ENCODE measurements around the gene WWC2. TPM values are rescaled to one million over a fixed set of nuclear protein-coding genes. Genes with fewer than 3 reads are reported as not detected.

The WWC2 gene
- total and polyA plus RNA-seq, 2 experiments from 2014 or later: 50.5 to 74.2 TPM

DNA sequence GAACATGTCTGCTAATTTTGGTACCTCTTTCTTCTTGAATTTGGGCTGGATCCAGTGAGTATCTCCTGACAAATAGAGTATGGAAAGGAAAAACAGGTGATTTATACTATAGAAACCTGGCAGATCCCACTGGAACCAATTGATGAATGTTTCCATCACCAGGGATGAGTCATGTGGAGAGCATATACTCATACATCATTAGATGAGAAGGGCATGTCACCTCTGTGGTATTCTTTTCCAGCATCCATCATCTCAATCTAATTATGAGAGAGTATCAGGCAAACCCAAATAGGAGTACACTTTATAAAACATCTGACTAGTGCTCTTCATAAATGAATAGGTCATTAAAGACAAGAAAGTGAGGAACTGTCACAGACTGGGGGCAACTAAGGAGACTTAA, 130.3 kb downstream of the WWC2 start:
- ATAC-seq: no peak
- no peak overlapping the region for H3K27ac Mint-ChIP-seq
- H3K4me3 ChIP-seq: no peak overlapping the region
- no peaks in the 10 kb centered on the region for H4K20me1 ChIP-seq (replicated peaks; ENCODE audit: insufficient read depth)
- no peak overlapping the region for H3K4me2 ChIP-seq
- no peaks in the 10 kb centered on the region for H3K9me2 ChIP-seq (ENCODE audit: insufficient read depth)
- 0 out of 2 replicates have a peak overlapping the region, but pooled peaks have one; percentile 61 for H3K27ac ChIP-seq (ENCODE audit: low read depth)
- no peaks in the 10 kb centered on the region for H3K36me3 ChIP-seq (ENCODE audit: insufficient read depth)
- H3K27me3 ChIP-seq (ENCODE audit: insufficient read depth): no peaks in the 10 kb centered on the region
- H2AFZ ChIP-seq: no peak overlapping the region
- peaks cover 30% of the 10 kb centered on the region for H3K4me1 Mint-ChIP-seq
- H3K4me1 ChIP-seq (ENCODE audit: insufficient read depth): peaks cover 14% of the 10 kb centered on the region
- peaks cover 3% of the 10 kb centered on the region; the same call in 1 of the 2 replicates for H3K79me2 ChIP-seq (replicated peaks; ENCODE audit: insufficient read depth)
- H3K9me3 Mint-ChIP-seq: no peaks in the 10 kb centered on the region
- no peak for DNase-seq (ENCODE audit: low spot score)
- H3K27me3 Mint-ChIP-seq (ENCODE audit: insufficient read depth, low read depth, poor library complexity): no peaks in the 10 kb centered on the region
- TF ChIP-seq JUNB (IDR thresholded peaks at IDR 0.05; ENCODE audit: unreplicated experiment) (no peak), NANOG (IDR thresholded peaks at IDR 0.05; ENCODE audit: borderline replicate concordance) (no peak), ZNF114 (CRISPR knock-in tag; IDR thresholded peaks at IDR 0.05) (no peak), EZH2phosphoT487 (IDR thresholded peaks at IDR 0.05; ENCODE audit: unreplicated experiment) (no peak)
- TF ChIP-seq, protein P1, sequence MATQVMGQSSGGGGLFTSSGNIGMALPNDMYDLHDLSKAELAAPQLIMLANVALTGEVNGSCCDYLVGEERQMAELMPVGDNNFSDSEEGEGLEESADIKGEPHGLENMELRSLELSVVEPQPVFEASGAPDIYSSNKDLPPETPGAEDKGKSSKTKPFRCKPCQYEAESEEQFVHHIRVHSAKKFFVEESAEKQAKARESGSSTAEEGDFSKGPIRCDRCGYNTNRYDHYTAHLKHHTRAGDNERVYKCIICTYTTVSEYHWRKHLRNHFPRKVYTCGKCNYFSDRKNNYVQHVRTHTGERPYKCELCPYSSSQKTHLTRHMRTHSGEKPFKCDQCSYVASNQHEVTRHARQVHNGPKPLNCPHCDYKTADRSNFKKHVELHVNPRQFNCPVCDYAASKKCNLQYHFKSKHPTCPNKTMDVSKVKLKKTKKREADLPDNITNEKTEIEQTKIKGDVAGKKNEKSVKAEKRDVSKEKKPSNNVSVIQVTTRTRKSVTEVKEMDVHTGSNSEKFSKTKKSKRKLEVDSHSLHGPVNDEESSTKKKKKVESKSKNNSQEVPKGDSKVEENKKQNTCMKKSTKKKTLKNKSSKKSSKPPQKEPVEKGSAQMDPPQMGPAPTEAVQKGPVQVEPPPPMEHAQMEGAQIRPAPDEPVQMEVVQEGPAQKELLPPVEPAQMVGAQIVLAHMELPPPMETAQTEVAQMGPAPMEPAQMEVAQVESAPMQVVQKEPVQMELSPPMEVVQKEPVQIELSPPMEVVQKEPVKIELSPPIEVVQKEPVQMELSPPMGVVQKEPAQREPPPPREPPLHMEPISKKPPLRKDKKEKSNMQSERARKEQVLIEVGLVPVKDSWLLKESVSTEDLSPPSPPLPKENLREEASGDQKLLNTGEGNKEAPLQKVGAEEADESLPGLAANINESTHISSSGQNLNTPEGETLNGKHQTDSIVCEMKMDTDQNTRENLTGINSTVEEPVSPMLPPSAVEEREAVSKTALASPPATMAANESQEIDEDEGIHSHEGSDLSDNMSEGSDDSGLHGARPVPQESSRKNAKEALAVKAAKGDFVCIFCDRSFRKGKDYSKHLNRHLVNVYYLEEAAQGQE (IDR thresholded peaks at IDR 0.05; ENCODE audit: unreplicated experiment): no peak
- H3K4me3 Mint-ChIP-seq: no peak overlapping the region
- no peaks in the 10 kb centered on the region for H3F3A ChIP-seq (replicated peaks; ENCODE audit: low read depth)
- H3K36me3 Mint-ChIP-seq (ENCODE audit: low read depth): peaks cover 7% of the 10 kb centered on the region

DNA sequence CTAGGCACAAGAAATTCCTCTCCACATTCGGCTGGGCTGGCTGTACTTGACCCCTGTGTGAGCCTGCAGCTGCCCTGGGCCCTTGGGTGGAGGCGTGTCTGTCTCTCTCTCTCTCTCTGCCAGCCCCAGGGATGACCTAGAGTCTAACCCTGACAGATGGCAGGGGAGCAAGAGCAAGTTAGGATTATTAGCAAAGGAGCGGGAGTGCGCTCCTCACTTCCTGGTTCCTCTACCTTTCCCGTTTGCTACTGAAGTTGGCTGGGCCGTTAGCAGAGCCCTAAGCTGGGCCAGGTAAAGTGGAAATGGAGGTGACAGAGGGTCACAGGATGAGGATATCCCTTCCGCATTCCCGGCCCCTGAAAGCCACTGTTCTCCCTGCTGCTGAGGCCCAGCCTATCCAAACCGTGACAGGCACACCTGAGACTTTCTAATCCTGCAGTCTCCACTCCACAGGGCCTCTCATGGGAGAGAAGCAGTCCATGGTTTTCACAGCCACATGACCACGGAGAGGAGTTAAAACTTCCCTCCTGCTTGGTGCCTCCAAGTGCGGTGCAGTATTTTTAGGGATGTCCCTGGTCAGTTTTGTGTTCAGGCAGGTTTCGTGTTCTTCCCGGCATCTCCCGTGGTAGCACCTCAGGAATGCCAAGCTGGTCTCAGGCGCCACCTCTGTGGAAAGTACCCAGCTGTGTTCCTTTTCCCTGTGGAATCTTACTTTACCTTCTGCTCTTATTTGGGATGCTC, 141.7 kb downstream of the WWC2 start:
- no peaks in the 10 kb centered on the region for H3K27me3 ChIP-seq (ENCODE audit: insufficient read depth)
- Mint-ChIP-seq H3K4me3 (no peak overlapping the region), H3K36me3 (ENCODE audit: low read depth) (peaks cover 51% of the 10 kb centered on the region), H3K4me1 (peaks cover 54% of the 10 kb centered on the region), H3K27ac (peak overlapping the region; percentile 74; the same call in 1 of the 2 replicates), H3K27me3 (ENCODE audit: insufficient read depth, low read depth, poor library complexity) (no peaks in the 10 kb centered on the region), H3K9me3 (no peaks in the 10 kb centered on the region)
- ATAC-seq (peak; percentile 67), DNase-seq (ENCODE audit: low spot score) (peak; percentile 47)
- no peak overlapping the region for H2AFZ ChIP-seq
- peaks cover 7% of the 10 kb centered on the region; the same call in 1 of the 2 replicates for H3K79me2 ChIP-seq (replicated peaks; ENCODE audit: insufficient read depth)
- H3K9me2 ChIP-seq (ENCODE audit: insufficient read depth): no peaks in the 10 kb centered on the region
- no peaks in the 10 kb centered on the region for H4K20me1 ChIP-seq (replicated peaks; ENCODE audit: insufficient read depth)
- peak overlapping the region; percentile 15; the same call in 1 of the 2 replicates for H3K4me2 ChIP-seq
- H3F3A ChIP-seq (replicated peaks; ENCODE audit: low read depth): no peaks in the 10 kb centered on the region
- peaks cover 36% of the 10 kb centered on the region for H3K4me1 ChIP-seq (ENCODE audit: insufficient read depth)
- H3K4me3 ChIP-seq: no peak overlapping the region
- no peaks in the 10 kb centered on the region for H3K36me3 ChIP-seq (ENCODE audit: insufficient read depth)
- H3K27ac ChIP-seq (ENCODE audit: low read depth): peak overlapping the region; percentile 43
- TF ChIP-seq ZNF331 (CRISPR knock-in tag; IDR thresholded peaks at IDR 0.05; ENCODE audit: low read depth) (no peak), EZH2 (IDR thresholded peaks at IDR 0.05; ENCODE audit: low read depth, unreplicated experiment) (no peak), ZNF114 (CRISPR knock-in tag; IDR thresholded peaks at IDR 0.05) (no peak), JUNB (IDR thresholded peaks at IDR 0.05; ENCODE audit: unreplicated experiment) (no peak), STAT1 (IDR thresholded peaks at IDR 0.05; ENCODE audit: unreplicated experiment) (no peak), CREB1 (CRISPR knock-in tag; IDR thresholded peaks at IDR 0.05; ENCODE audit: low read depth) (no peak)
- TF ChIP-seq, protein P1 (IDR thresholded peaks at IDR 0.05; ENCODE audit: unreplicated experiment): no peak
- TF ChIP-seq, protein P2, sequence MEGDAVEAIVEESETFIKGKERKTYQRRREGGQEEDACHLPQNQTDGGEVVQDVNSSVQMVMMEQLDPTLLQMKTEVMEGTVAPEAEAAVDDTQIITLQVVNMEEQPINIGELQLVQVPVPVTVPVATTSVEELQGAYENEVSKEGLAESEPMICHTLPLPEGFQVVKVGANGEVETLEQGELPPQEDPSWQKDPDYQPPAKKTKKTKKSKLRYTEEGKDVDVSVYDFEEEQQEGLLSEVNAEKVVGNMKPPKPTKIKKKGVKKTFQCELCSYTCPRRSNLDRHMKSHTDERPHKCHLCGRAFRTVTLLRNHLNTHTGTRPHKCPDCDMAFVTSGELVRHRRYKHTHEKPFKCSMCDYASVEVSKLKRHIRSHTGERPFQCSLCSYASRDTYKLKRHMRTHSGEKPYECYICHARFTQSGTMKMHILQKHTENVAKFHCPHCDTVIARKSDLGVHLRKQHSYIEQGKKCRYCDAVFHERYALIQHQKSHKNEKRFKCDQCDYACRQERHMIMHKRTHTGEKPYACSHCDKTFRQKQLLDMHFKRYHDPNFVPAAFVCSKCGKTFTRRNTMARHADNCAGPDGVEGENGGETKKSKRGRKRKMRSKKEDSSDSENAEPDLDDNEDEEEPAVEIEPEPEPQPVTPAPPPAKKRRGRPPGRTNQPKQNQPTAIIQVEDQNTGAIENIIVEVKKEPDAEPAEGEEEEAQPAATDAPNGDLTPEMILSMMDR (conservative IDR thresholded peaks at IDR 0.05; ENCODE audit: low read depth in 2 of 2): no peak
